ENCODE data around the gene IL36B. TPM values are rescaled to one million over a fixed set of nuclear protein-coding genes. Genes with fewer than 3 reads are reported as not detected.

The IL36B gene
- total and polyA plus RNA-seq, 9 of the 15 experiments (the other 6 are each of a cell fraction or from before 2014, with no cell fraction given) = not detected

DNA sequence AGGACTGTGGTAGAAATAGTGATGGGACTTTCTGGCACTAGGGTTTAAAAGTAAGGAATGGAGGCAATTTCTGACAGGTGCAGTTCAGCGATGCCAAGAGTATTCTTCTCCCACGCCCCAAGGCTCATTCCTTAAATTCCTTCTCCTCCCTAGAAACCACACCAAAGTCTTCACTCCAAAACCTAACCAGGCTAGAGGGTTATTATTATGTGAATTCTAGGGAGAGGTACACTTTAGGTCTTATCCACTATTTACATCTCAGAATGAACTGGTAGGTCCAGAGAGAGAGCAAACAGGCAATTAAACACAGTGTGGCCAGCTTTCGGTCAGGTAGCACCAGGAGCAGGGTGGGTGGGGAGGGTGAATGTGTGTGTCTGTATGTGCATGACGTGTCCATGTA is 26.5 kb upstream of the IL36B start (continued):
- TF ChIP-seq TCF7 (IDR thresholded peaks at IDR 0.05; ENCODE audit: borderline replicate concordance) (no peak), FOXA1 (IDR thresholded peaks at IDR 0.05; ENCODE audit: borderline replicate concordance) (no peak), SRSF7 (optimal IDR thresholded peaks at IDR 0.05; ENCODE audit: low read depth, low read length) (no peak)
- TF ChIP-seq, protein P1, sequence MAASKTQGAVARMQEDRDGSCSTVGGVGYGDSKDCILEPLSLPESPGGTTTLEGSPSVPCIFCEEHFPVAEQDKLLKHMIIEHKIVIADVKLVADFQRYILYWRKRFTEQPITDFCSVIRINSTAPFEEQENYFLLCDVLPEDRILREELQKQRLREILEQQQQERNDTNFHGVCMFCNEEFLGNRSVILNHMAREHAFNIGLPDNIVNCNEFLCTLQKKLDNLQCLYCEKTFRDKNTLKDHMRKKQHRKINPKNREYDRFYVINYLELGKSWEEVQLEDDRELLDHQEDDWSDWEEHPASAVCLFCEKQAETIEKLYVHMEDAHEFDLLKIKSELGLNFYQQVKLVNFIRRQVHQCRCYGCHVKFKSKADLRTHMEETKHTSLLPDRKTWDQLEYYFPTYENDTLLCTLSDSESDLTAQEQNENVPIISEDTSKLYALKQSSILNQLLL (CRISPR knock-in tag; IDR thresholded peaks at IDR 0.05; ENCODE audit: borderline replicate concordance) = no peak

DNA sequence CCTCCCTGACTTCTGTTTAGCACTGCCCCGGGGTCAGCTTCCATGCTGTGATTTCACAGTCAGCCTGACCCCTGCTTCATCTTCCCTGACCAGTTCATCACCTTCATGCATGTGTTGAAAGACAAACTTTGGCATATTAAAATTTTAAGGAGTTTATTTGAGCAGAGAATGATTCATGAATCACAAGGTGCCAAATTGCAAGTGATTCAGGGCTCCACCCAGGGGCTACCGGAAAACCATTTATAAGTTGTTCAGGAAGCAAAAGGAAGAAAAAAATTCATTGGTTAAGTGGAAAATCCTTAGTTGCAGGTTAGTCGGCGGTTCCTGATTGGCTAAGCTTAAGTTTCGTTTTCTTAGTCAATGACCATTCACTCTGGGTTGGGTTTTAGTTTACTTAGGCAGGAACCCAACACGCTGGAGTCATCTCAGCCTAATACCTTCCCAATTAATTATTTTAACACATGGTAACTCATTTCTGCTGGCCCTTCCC is 25.7 kb upstream of the IL36B start:
- intact Hi-C loops (cut with micrococcal nuclease) = no loop called here
- BruUV-seq (replicated peaks) = no TSS peak
- Histone ChIP-seq H2AFZ (ENCODE audit: low read depth, low read length) (no peak overlapping the region), H3K9me3 (replicated peaks; ENCODE audit: control insufficient read depth, insufficient read depth, low read depth, low read length) (no peaks in the 10 kb centered on the region), H3K4me3 (no peak overlapping the region), H3K4me2 (ENCODE audit: insufficient read depth, low read length) (no peak overlapping the region), H3K27ac (ENCODE audit: extremely low read depth, low read depth, low read length) (no peak overlapping the region), H4K20me1 (replicated peaks; ENCODE audit: control insufficient read depth, insufficient read depth, low read length) (no peaks in the 10 kb centered on the region; the same call in 1 of the 2 replicates), H3K9ac (ENCODE audit: insufficient read depth in 1 of 2, low read depth in 2 of 2, low read length in 2 of 2) (no peak overlapping the region), H3K4me1 (replicated peaks in 1 of 2; ENCODE audit: control insufficient read depth in 2 of 2, insufficient read depth in 2 of 2, low read length in 2 of 2) (no peaks in the 10 kb centered on the region), H3K9me1 (ENCODE audit: control insufficient read depth, insufficient read depth, low read length) (no peaks in the 10 kb centered on the region), H3K79me2 (ENCODE audit: control insufficient read depth, insufficient read depth, low read length) (no peaks in the 10 kb centered on the region), H3K36me3 (ENCODE audit: control insufficient read depth, insufficient read depth, low read length) (no peaks in the 10 kb centered on the region), H3K27me3 (ENCODE audit: control insufficient read depth in 2 of 2, insufficient read depth in 2 of 2, low read length in 2 of 2) (peaks cover 15% of the 10 kb centered on the region in 2 experiments; a peak in 4 of 5 replicates)
- ATAC-seq (no peak), FAIRE-seq (no peak), DNase-seq (ENCODE audit: extremely low read depth in 1 of 4, low spot score in 3 of 4) (no peak)
- POLR2A ChIA-PET = interaction anchor here (0.5 to 1.1 kb wide), 4 partner anchors 10 to 119 kb away, joined by 3 read pairs; no protein-coding TSS in a partner anchor
- WGBS (ENCODE audit: insufficient coverage, low coverage, missing lambda C conversion rate) = 0% methylated on average over 6 of the region's 6 CpGs
- CTCF ChIA-PET (ENCODE audit: low intra/inter-chr PET ratio) = interaction anchor here (2.4 kb wide), 1 partner anchor 292 kb away, joined by 6 read pairs; no protein-coding TSS in a partner anchor
- in situ Hi-C loops (cut with MboI) = no loop called here
- TF ChIP-seq, protein P2, sequence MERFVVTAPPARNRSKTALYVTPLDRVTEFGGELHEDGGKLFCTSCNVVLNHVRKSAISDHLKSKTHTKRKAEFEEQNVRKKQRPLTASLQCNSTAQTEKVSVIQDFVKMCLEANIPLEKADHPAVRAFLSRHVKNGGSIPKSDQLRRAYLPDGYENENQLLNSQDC (CRISPR knock-in tag; IDR thresholded peaks at IDR 0.05) = no peak
- TF ChIP-seq, protein P3, sequence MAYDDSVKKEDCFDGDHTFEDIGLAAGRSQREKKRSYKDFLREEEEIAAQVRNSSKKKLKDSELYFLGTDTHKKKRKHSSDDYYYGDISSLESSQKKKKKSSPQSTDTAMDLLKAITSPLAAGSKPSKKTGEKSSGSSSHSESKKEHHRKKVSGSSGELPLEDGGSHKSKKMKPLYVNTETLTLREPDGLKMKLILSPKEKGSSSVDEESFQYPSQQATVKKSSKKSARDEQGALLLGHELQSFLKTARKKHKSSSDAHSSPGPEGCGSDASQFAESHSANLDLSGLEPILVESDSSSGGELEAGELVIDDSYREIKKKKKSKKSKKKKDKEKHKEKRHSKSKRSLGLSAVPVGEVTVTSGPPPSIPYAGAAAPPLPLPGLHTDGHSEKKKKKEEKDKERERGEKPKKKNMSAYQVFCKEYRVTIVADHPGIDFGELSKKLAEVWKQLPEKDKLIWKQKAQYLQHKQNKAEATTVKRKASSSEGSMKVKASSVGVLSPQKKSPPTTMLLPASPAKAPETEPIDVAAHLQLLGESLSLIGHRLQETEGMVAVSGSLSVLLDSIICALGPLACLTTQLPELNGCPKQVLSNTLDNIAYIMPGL (CRISPR knock-in tag; IDR thresholded peaks at IDR 0.05) = no peak
- TF ChIP-seq CC2D1A (IDR thresholded peaks at IDR 0.05) (no peak), DACH1 (IDR thresholded peaks at IDR 0.05; ENCODE audit: partially characterized antibody) (no peak), NCOA4 (IDR thresholded peaks at IDR 0.05; ENCODE audit: partially characterized antibody) (no peak), CHD4 (IDR thresholded peaks at IDR 0.05; ENCODE audit: insufficient read depth, insufficient replicate concordance, low read depth, low read length, poor library complexity, severe bottlenecking) (no peak)
- TF ChIP-seq, protein P4, sequence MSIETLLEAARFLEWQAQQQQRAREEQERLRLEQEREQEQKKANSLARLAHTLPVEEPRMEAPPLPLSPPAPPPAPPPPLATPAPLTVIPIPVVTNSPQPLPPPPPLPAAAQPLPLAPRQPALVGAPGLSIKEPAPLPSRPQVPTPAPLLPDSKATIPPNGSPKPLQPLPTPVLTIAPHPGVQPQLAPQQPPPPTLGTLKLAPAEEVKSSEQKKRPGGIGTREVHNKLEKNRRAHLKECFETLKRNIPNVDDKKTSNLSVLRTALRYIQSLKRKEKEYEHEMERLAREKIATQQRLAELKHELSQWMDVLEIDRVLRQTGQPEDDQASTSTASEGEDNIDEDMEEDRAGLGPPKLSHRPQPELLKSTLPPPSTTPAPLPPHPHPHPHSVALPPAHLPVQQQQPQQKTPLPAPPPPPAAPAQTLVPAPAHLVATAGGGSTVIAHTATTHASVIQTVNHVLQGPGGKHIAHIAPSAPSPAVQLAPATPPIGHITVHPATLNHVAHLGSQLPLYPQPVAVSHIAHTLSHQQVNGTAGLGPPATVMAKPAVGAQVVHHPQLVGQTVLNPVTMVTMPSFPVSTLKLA (conservative IDR thresholded peaks at IDR 0.05) = no peak
- TF ChIP-seq, protein P5, sequence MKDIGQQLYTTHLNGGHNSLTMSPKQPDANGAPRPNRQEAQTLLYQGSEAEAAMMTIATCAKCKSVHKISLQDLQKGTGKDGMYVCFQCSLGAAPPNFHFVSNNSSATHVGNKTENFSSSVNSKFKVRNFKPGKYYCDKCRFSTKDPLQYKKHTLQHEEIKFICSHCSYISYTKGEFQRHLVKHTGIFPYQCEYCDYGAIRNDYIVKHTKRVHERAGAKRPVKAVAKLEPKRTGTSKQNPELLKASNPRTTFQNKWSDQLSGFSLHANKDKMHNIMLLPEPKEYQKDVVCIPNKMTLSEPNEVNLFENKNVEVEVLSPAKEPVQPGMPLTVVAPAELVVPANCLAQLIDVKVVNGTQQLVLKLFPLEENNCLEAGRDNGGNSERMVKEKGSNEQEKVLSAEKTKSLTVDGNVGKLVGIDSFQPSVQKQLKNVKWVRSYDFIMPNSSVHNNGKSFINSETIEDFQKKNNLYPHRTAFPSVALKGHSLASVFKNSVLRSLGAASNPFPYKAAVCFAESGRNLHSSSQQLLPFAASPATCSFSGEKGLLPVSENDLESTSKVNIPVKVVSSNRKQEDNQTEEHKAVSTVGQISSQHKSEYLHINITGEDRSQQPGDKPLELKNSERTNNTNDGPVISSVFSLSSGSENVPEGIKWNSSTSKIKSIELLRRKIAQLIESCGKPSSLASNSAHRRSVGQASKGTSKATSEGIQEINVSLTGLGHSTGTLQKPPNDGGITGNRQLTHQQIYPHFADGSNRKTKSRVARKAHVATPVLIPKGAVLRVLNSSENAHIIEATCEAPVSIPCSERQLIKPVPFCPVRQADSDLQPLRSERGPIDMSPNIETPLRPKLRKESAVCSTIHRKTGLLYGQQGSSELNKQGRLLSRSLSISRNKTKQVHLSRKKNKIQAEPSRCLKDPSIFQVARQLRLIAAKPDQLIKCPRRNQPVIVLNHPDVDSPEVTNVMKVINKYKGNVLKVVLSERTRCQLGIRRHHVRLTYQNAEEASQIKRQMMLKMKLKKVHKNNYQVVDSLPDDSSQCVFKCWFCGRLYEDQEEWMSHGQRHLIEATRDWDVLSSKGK (CRISPR knock-in tag; IDR thresholded peaks at IDR 0.05) = no peak
